GM19467 (cell line): Measurements from ENCODE around the gene RASAL1.

ENCODE experiments used
- ATAC-seq: cut with Tn5 transposase; IDR thresholded peaks from one replicate; pipeline ENCODE4 v1.9.1; 2021; ENCODE audit warnings: mild to moderate bottlenecking, moderate library complexity; ENCODE audit not compliant: unreplicated experiment

Gene RASAL1

GRCh38 chr12:113077859-113078255, 57.7 kb downstream of the RASAL1 start:
- no peak for ATAC-seq

- no peak for ATAC-seq
Measured at GRCh38 chr12:113077057-113077858, 58.3 kb downstream of the RASAL1 start.

GRCh38 chr12:113075137-113075683, 60.4 kb downstream of the RASAL1 start:
- peak; percentile 87 for ATAC-seq

- ATAC-seq, result no peak
Measured at GRCh38 chr12:113073586-113073985, 62.0 kb downstream of the RASAL1 start.

- ATAC-seq, result no peak
Measured at GRCh38 chr12:113072136-113072535, 63.4 kb downstream of the RASAL1 start.

- ATAC-seq, result no peak
Measured at GRCh38 chr12:113071135-113072112, 64.1 kb downstream of the RASAL1 start.

- ATAC-seq, result no peak
Measured at GRCh38 chr12:113070117-113070906, 65.2 kb downstream of the RASAL1 start.

- ATAC-seq, result no peak
Measured at GRCh38 chr12:113069751-113070116, 65.8 kb downstream of the RASAL1 start.

- ATAC-seq, result no peak
Measured at GRCh38 chr12:113069149-113069548, 66.4 kb downstream of the RASAL1 start.

GRCh38 chr12:113067987-113068935, 67.3 kb downstream of the RASAL1 start:
- ATAC-seq, result no peak

GRCh38 chr12:113066813-113067400, 68.7 kb downstream of the RASAL1 start:
- ATAC-seq, result no peak

GRCh38 chr12:113065126-113066007, 70.2 kb downstream of the RASAL1 start:
- ATAC-seq, result no peak

- ATAC-seq, result no peak
Measured at GRCh38 chr12:113064395-113065125, 71.0 kb downstream of the RASAL1 start.

GRCh38 chr12:113063396-113064350, 71.9 kb downstream of the RASAL1 start:
- ATAC-seq, result no peak

- ATAC-seq, result no peak
Measured at GRCh38 chr12:113062502-113063395, 72.8 kb downstream of the RASAL1 start.
